Measurements from ENCODE around the gene TAF9B.
"Not testable (repeated sequence)": the region's sequence is repeated elsewhere in the genome, so short reads cannot be mapped to it uniquely, and the experiment has no call there.

TAF9B gene

DNA sequence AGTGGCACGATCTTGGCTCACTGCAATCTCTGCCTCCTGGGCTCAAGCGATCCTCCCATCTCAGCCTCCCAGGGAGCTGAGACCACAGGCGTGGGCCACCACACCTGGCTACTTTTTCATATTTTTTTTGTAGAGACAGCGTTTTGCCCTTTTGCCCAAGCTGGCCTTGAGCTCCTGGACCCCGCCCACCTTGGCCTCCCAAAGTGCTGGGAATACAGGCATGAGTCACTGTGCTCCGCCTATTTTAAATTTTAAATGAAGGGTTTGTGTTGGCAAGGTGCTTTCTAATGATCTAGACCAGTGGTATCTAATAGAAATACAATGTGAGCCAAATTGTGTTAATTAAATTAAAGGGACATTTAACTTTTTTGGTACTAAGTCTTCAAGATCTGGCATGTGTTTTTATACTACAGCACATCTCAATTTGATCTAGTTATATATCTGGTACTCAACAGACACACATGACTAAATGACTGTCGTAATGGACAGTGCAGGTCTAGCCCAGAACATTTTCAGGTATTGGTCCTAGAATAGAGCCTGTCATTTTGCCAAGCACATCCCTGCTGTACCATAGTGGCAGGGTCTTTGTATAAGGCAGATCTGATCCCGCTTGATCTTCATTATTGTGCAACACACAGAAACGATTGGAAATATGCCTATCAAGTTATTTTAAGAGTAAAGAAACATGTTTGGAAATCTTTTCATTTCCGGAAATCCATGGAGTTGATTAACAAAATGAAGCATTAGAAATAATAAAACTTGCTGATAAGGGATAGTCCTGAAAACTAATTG lies 28.1 kb downstream of the TAF9B start:
- no peak for DNase-seq

DNA sequence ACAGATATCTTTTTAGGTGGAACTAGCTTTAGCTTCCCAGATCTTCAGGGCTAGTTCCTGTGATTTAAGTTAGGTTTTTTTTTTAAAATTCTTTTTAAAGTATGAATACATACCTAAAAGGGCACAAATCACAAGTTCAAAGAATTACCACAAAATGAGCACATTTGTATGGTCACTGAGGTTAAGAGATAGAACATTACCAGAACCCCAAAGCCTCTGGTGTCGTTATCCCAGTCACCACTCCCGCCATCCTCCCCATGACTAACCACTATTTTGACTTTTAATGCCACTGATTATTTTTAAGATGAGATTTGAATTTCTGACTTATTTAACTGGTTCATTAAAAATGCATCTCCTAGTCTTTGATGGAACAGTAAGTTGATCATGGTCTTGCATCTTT lies 30.0 kb downstream of the TAF9B start:
- DNase-seq = no peak

DNA sequence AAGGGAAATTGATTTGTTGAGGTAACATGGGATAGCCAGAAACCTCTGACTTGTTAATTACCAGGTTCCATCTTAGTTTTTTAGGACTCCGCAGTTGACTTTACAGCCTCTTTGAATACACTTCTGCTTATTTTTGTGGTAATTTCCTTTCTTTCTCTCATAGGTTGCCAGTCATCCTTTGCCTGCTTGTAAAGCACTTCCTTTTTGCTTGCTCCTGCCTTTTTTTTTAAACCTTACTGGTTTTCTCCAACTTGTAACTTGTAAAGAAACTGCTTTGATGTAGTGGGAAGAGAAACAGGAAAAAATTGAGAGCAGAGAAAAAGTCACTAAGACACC lies 32.8 kb downstream of the TAF9B start:
- no peak for DNase-seq

DNA sequence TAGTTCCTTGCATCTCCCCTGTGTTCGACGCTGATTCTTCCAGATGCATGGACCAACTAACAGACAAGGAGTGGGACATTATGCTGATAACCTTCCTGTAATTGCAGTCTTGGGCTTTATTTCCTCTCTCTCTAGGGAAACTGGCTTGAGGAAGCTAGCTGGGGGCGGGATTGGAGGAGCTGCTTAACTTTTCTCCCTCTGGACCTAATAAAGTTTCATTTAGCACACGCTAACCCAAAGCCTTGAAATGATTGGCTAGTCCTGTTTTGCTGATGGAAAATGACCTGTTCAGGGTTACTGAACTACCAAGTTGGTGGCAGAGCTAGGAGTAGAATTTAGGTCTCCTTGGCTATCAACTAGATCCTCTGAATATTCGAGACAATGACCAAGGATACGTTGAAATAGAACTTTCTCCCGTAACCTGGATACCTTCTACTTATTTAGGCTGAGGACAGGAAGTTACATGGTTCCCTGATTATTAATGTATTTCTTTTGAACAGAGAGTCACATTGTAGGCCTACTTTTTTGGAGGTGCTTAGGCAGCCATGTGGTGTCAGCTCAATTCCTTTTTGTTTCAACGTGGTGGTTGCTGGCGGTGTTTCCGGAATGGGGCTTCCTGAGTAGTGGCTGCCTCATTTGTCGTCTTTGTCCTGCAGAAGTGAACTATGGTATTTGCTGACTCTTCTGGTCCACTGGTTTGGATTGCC lies 33.4 kb downstream of the TAF9B start:
- no peak for DNase-seq

DNA sequence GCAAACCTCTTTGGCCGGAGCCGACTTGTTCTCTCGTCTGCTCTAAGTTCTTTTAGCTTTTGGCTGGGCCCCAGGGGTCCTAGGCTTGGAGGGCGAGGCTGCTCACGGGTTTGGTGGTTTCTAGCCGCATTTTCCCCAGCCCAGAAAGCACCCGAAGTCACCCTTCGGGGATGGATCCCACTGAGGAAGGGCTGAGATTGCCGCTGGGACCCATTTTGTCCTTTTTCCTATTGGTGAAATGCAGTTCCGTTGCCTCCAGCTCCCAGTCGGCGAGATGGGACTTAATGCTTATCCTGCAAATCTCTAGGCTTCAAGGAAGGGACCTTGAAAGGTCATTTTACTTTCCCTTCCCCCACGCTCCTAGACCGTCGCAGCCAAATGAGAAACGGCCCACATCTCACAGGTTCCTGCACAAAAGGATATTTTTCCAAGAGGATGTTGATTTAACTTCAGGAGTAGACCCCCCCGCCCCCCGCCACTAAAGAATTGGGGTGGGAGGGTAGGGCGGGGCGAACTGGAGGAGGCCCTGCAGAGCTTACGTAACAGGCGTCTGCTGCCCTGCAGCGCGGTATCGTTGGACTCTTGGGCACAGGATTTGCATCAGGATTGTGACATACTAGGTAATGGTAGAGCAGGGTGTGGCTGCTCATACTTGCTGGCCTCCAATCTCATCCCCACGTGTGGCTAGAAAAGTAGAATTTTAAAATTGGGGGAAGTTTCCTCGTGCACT lies 34.8 kb downstream of the TAF9B start:
- DNase-seq = peak; percentile 15

DNA sequence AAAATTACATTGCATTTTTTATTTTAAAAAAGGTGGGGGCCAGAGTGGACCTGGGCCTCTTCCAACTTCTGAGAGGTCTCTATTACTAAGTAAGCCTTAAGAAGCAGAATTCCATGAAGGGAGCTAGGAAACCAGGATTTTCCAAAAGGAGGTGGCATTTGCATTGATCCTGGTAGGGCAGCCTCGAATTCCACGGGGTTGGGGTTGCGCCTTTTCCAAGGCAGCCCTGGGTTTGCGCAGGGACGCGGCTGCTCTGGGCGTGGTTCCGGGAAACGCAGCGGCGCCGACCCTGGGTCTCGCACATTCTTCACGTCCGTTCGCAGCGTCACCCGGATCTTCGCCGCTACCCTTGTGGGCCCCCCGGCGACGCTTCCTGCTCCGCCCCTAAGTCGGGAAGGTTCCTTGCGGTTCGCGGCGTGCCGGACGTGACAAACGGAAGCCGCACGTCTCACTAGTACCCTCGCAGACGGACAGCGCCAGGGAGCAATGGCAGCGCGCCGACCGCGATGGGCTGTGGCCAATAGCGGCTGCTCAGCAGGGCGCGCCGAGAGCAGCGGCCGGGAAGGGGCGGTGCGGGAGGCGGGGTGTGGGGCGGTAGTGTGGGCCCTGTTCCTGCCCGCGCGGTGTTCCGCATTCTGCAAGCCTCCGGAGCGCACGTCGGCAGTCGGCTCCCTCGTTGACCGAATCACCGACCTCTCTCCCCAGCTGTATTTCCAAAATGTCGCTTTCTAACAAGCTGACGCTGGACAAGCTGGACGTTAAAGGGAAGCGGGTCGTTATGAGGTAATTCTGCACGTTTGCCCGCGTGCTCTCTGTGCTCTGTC lies 35.6 kb downstream of the TAF9B start, which contains the start of gene PGK1:
PGK1 (plus strand) TSS at position 626 of the 824 bp plus-strand sequence; CDS start at position 719, 93 bp downstream.
- peak; percentile 93 for DNase-seq

DNA sequence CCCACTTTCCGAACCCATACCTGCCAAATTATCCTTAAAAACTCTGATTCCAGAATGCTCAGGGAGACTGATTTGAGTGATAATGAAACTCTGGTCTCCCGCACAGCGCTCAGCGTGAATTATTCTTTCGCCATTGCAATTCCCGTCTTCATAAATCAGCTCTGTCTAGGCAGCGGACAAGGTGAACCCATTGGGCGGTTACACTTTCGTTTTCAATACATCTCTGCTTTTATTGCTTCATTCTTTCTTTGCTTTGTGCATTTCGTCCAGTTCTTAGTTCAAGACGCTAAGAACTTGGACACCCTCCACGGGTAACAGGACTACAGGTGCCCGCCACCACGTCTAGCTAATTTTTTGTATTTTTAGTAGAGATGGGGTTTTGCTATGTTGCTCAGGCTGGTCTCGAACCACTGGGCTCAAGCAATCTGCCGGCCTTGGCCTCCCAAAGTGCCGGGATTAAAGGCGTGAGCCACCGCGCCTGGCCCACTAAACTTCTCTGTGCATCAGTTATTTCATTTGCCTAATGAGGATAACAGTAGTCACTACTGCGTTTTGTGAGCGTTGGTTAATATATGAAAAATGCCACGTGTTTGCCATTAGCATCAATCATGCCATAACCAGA lies 36.3 kb downstream of the TAF9B start:
- no peak for DNase-seq

DNA sequence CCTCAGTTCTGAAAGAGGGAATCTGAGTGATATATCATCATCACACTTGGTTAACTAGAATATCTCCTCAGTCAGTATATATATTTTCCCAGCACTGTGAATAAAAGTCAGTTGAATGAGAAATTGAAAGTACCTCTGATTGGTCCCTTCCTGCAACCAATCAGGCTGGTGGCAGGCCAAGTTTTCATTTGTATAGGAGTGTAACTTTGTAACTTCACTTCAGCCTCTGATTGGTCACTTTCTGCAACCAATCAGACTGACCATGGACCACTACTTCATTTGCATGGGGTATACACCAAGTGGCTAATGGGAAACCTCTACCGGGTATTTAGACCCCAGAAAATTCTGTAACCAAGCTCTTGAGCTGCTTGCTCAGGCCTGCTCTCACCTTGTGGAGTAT lies 37.4 kb downstream of the TAF9B start:
- no peak for DNase-seq

DNA sequence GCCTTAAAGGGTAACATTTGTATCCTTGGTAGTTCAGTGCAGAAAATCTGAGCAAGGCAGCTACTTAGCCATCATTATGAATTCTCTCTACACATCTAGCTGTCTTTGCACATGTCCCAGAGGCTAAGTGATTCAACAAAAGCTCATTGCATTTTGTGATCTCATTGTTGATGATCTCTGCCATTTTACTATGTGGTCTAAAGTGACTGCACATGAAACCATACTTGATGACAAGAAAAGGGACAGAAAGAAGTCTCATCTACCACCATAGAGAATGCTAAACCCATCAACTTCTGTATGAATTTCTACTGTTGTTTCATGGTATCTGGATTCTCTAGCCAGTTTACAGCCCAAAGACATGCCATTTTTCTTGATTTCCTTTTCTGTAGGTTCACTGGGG lies 41.3 kb downstream of the TAF9B start:
- DNase-seq = no peak

DNA sequence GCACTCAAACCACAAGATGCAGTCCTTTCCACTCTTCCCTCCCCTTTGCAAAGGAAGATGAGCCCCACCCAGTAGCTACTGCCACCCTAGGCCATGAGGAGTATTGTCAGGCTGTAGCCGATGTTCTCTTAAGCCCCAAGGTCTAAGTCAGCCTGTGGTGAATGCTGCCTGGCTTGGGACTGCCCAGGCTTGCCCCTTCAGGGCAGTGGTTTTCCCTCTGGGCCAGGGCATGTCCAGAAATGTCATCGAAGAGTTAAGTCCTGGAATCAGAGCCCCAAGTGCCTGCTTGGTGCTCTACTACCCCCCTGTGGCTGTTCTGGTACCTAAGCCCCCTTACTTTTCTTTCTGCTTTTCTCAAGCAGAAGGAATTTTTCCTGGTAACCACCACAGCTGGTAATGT lies 47.2 kb downstream of the TAF9B start:
- DNase-seq = no peak

DNA sequence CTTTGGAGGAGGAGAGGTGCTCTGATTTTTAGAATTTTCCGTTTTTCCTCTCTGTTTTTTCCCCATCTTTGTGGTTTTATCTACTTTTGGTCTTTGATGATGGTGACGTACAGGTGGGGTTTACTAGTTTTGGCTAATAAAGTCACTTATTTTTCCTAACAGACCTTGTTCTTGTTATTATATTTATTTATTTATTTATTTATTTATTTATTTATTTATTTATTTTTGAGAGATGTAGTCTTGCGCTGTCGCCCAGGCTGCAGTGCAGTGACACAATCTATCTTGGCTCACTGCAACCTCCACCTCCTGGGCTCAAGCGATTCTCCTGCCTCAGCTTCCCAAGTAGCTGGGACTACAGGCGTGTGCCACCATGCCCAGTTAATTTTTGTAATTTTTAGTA lies 58.0 kb downstream of the TAF9B start:
- not testable (repeated sequence) for DNase-seq

All from midbrain (tissue), 1 donor.